Stimulated activated CD8-positive, alpha-beta memory T cell treated with anti-CD3 and anti-CD28 coated beads, Interleukin-7, amount 100 ng/mL, for 48 hours (primary cell): Measurements from ENCODE around the gene CLEC5A.
"Not testable (repeated sequence)": the region's sequence is repeated elsewhere in the genome, so short reads cannot be mapped to it uniquely, and the experiment has no call there.

Experiments used
- DNase-seq, 2 donors: peaks; one replicate each; pipeline ENCODE4 v3.0.0-alpha.2; 2020; ENCODE audit warnings: low read depth in 1 of 2; ENCODE audit errors: extremely low read depth in 1 of 2

The CLEC5A gene

DNA sequence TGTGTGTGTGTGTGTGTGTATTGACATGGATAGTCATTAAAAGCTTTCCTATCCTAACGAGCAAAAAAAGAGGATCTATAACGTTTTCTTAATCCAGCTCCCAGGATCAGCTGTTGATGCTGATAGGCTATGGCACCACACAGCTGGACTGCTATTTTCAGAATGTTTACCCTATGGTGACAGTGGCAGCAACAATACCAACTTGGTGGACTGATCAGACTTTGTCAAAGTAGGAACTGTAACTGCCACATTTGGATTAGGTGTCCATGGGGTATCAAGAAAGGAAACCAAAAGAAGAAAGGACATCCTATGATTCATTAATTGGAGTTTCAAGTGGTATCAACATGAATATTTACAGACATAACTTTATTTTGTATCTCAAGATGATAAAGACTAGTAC lies 2.7 kb upstream of the CLEC5A start:
- DNase-seq: no peak

DNA sequence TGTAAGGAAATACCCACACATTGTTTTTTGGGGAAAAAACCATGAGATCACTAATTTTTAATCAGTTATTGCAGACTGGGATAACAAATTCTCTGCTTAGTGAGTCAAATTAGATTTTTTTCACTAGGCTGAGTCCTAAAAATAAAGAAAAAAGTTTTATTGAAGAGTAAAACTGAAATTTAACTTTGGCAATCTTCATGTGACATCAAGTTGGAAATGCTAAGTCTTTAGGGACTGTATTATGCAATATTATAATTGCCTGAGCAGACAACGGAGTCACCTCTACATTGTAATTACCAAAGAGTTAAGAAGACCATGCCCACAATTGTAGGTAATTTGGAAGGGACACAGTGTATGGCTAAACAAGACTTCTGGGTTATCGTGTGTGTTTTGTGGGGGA lies 2.2 kb upstream of the CLEC5A start:
- DNase-seq: no peak

- DNase-seq: no peak
Measured at GRCh38 chr7:141945356-141945755, 1.4 kb downstream of the CLEC5A start.

- no peak for DNase-seq
Measured at GRCh38 chr7:141944811-141945210, 2.0 kb downstream of the CLEC5A start.

DNA sequence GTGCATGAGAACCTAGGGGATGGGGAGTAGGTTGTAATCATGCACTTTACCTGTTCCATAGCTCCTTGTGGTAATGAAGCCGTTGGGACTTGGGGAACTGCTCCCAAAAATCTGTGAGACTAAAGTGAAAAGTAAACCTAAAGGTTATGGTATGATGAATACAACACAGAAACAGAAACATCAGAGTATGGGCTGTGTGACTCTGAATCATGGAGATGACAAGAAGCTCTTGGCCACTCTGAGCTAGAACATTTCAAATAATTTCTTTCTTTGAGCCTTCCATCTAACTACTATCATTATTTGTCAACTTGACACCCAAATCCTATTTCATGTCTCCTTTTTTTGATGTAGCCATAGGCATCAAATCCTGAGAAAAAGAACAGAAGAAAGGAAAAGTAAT lies 2.9 kb downstream of the CLEC5A start:
- DNase-seq: no peak

- no peak for DNase-seq
Measured at GRCh38 chr7:141941075-141941474, 5.7 kb downstream of the CLEC5A start.

- DNase-seq: no peak
Measured at GRCh38 chr7:141930211-141930610, 16.6 kb downstream of the CLEC5A start.

DNA sequence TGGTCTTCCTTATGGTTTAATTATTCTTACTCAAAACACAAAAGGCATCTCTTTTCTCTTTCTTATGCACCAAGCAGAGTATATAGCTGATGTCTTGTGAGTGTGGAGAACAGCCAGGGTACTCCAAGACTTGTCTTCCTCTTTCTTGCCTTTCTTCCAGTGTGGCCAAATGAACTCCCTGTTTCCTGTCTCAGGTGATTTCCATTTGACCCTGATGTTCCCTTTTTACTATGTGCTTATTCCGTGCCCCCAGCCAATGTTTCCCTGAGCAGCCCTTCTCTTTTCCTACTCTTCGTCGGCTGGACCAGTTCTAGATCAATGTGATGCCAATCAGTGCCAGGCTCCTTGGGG lies 18.0 kb downstream of the CLEC5A start:
- DNase-seq: no peak

DNA sequence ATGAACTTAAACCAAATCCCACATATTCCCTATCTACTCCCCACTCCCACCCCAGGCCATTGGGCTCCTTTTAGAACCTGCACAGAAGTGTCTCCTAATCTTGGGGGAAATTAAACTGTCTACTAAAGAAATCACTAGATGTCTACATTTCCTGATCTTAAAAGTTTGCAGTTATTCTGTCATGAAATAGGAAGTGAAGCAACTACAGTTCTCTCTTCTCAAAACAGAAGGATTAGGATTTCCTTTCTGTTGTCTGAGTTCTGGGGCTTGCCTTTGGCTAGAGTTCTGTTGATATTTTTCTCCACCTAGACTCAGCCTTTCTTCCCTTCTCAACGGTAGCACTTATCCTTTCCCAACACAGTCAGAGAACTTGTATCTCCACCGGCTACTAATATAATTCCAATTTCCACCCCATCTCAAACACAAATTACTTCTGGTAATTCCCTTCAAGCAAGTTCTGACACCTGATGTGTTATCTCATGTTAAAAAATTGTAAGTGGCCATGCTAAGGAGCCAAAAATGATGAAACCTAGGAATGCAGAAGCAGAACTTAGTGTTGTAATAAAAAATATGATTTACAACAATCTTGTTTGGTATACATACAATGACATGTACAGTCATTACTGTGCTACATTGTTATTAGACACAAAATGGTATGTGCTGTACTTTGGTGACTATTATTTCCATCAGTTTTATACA lies 18.5 kb downstream of the CLEC5A start:
- DNase-seq: no peak

DNA sequence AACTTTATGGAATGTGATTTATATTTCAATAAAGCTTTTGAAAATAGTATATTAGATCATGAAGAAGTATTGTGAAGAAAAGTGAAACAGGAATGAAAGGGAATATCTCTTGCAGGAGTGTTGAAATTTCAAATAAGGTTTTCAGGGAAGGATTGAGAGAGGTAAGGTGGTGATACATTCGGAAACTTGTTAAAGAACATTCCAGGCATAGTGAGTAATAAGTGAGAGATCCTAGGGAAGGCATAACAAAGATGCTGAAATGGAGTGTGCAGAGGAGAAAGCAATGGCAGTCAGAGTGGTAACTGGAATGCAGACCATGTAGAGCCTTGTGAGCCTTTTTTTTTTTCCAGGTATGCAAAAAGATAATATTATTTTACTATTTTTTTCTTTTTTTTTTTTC lies 26.5 kb downstream of the CLEC5A start:
- DNase-seq: no peak

- DNase-seq: no peak
Measured at GRCh38 chr7:141916099-141916498, 30.7 kb downstream of the CLEC5A start, which contains the start of gene OR9A4. TSS of gene OR9A4 (plus strand) at chr7:141916399. CDS start at chr7:141918876, 2,477 bp downstream.

GRCh38 chr7:141915565-141915964 lies 31.2 kb downstream of the CLEC5A start:
- no peak for DNase-seq

DNA sequence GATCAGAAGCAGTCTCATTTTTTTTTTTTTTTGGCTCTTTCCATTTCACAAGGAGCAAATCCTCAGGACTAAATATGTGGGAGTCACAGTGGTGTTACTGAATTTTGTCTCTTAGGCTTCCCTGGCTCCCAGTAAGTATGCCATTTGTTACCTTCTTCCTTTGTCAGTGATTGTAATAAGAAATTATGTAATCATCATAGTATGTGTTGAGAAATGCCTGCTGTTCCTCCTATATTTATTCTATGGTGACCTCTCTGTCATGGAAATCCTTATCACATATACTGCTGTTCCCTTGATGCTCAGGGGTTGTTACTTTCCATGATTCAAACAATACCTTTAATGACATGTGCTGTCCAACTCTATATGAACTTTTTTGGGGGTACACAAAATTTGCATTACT lies 35.4 kb downstream of the CLEC5A start:
- DNase-seq: no peak

- no peak for DNase-seq
Measured at GRCh38 chr7:141906285-141906684, 40.5 kb downstream of the CLEC5A start.

DNA sequence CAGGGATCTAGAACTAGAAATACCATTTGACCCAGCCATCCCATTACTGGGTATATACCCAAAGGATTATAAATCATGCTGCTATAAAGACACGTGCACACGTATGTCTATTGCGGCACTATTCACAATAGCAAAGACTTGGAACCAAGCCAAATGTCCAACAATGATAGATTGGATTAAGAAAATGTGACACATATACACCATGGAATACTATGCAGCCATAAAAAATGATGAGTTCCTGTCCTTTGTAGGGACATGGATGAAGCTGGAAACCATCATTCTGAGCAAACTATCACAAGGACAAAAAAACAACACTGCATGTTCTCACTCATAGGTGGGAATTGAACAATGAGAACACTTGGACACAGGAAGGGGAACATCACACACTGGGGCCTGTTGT lies 47.4 kb downstream of the CLEC5A start:
- DNase-seq: not testable (repeated sequence)

DNA sequence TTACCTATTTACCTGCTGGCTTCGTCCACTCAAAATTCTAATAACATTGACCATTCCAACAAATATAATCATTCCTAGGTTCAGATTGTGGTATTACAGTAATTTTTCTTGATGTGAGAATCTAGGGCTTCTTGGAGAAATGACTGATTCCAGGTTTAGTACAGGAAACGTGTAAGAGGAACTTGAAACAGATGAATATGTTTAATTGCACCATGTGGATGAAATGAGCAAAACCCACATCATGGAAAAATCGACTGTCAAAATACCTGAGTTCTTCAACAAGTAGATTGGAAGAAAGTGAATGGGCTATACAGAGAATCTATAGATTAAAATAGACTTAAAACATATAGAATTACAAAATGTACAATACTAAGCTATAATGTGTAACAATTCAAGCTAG lies 55.4 kb downstream of the CLEC5A start:
- DNase-seq: no peak

- DNase-seq: no peak
Measured at GRCh38 chr7:141889321-141889720, 57.5 kb downstream of the CLEC5A start.

GRCh38 chr7:141884539-141885225 lies 62.1 kb downstream of the CLEC5A start:
- DNase-seq: no peak

DNA sequence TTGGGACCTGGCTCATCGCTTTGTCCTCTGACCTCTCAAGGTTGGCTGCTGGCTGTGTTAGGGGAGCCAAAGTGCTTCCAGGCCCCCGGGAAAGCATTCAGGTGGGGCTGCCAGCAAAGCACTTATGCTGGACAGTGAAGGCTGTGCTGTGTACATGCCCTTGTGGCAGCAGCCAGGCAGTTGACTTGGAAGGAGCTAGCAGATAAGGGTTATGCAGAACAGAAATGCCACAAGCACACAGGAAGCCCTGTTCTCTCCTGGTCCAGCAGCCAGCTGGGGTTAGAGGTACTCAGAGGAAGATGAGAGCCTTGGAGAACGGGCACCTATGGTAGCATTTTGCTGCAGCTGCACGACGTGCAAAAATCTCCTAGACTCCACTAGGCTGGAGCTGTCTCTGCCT lies 65.8 kb downstream of the CLEC5A start:
- DNase-seq: no peak

GRCh38 chr7:141877365-141877764 lies 69.4 kb downstream of the CLEC5A start:
- DNase-seq: no peak
